GM12878 (cell line): ENCODE results near the gene NECTIN1. TPM values are rescaled to one million over a fixed set of nuclear protein-coding genes. Genes with fewer than 3 reads are reported as not detected.

ENCODE experiments used
- ATAC-seq: fragments of 200-7000 bp; cut with Tn5 transposase; 3 replicates; pipeline ENCODE4 v1.9.1; 2020; ENCODE audit warnings: mild to moderate bottlenecking, moderate library complexity
- BruUV-seq: library from RNA; stranded (reverse); fragments of 400-500 nt; replicated peaks from 2 replicates; lab custom pipeline; 2021; lab: Mats Ljungman, UMichigan
- CTCF ChIA-PET: fragments of 300-600 bp; sonication (Branson Sonifier 250); formaldehyde crosslinking; extraction: SDS; loops from one replicate; lab custom pipeline; 2021; ENCODE audit warnings: inconsistent platforms; lab: Yijun Ruan, JAX
- POLR2A ChIA-PET: fragments of 350-600 bp; formaldehyde crosslinking; extraction: SDS; loops from one replicate; lab custom pipeline; 2021; ENCODE audit warnings: inconsistent platforms; lab: Charles Lee
- RAD21 ChIA-PET: fragments of 300-600 bp; sonication (Branson Sonifier 250); formaldehyde crosslinking; loops from one replicate; lab custom pipeline; 2023; ENCODE audit warnings: antibody characterized with exemption; ENCODE audit not compliant: unreplicated experiment; lab: Charles Lee
- SMC1A ChIA-PET: fragments of 300-600 bp; sonication (Branson Sonifier 250); formaldehyde crosslinking; loops from one replicate; lab custom pipeline; 2023; ENCODE audit not compliant: unreplicated experiment, uncharacterized antibody; lab: Charles Lee
- DNase-seq: peaks from one replicate; pipeline ENCODE4 v3.0.0-alpha.2; 2011; ENCODE audit warnings: low read depth, low spot score
- FAIRE-seq: peaks from 3 replicates; lab custom pipeline; 2011; peaks lifted over from hg19 to GRCh38; lab: Jason Lieb, UNC
- H2AFZ ChIP-seq: 2 replicates; pipeline ENCODE4 v1.6.0; 2011; ENCODE audit warnings: low read depth, low read length, control low read depth; ENCODE audit not compliant: control insufficient read depth
- H3K27ac ChIP-seq: 2 replicates; pipeline ENCODE4 v1.5.1; 2011; ENCODE audit warnings: control low read depth; ENCODE audit not compliant: control insufficient read depth, insufficient read depth
- H3K27me3 ChIP-seq, 2 experiments: replicated peaks in 1 of 2; 2 replicates each; pipeline versions ENCODE4 v1.6.0 to v1.6.1; 2011; ENCODE audit warnings: low read length in 1 of 2; ENCODE audit not compliant: control insufficient read depth in 2 of 2, insufficient read depth in 2 of 2
- H3K36me3 ChIP-seq, 2 experiments: 2 replicates each; pipeline ENCODE4 v1.5.1; 2011; ENCODE audit warnings: low read length in 1 of 2; ENCODE audit not compliant: control insufficient read depth in 2 of 2, insufficient read depth in 2 of 2
- H3K4me1 ChIP-seq: 2 replicates; pipeline ENCODE4 v1.6.1; 2011; ENCODE audit warnings: mild to moderate bottlenecking, low read length, moderate library complexity, mixed read lengths; ENCODE audit not compliant: control insufficient read depth, insufficient read depth
- H3K4me2 ChIP-seq: 2 replicates; pipeline ENCODE4 v1.6.0; 2011; ENCODE audit warnings: control low read depth; ENCODE audit not compliant: control insufficient read depth, insufficient read depth
- H3K4me3 ChIP-seq: fragments of 200-600 bp; sonication (generic); 2 replicates; pipeline ENCODE4 v1.5.1; 2016
- H3K79me2 ChIP-seq: 2 replicates; pipeline ENCODE4 v1.6.0; 2011; ENCODE audit warnings: low read length; ENCODE audit not compliant: control insufficient read depth, insufficient read depth
- H3K9ac ChIP-seq: 2 replicates; pipeline ENCODE4 v1.8.0; 2011; ENCODE audit warnings: low read length, control low read depth, mixed read lengths; ENCODE audit not compliant: control insufficient read depth, insufficient read depth
- H3K9me3 ChIP-seq: replicated peaks from 3 replicates; pipeline ENCODE4 v1.5.1; 2011; ENCODE audit warnings: mild to moderate bottlenecking, low read length; ENCODE audit not compliant: control insufficient read depth, insufficient read depth
- H4K20me1 ChIP-seq: 2 replicates; pipeline ENCODE4 v1.6.0; 2011; ENCODE audit not compliant: control insufficient read depth, insufficient read depth
- KLF5 ChIP-seq: fragments of 450-650 bp; IDR thresholded peaks from 2 replicates; pipeline ENCODE4 v1.6.1; 2014; ENCODE audit warnings: mild to moderate bottlenecking; ENCODE audit not compliant: partially characterized antibody
- ZNF592 ChIP-seq: fragments of 450-650 bp; IDR thresholded peaks from 2 replicates; pipeline ENCODE4 v1.6.1; 2017; ENCODE audit warnings: mild to moderate bottlenecking, moderate library complexity
- WGBS: methylation state at CpG from one replicate; pipeline ENCODE4 v1.1.6; 2016; ENCODE audit warnings: low lambda C conversion rate; ENCODE audit not compliant: insufficient replicate concordance, insufficient coverage; ENCODE audit errors: missing lambda C conversion rate; 5-methylcytosine and 5-hydroxymethylcytosine counted together
- in situ Hi-C: fragments of 300-500 bp; cut with MboI; formaldehyde crosslinking; loops from 9 replicates; pipeline ENCODE4 v1.14.3; 2018; ENCODE audit warnings: mixed read lengths
- intact Hi-C: fragments of 100-400 bp; cut with micrococcal nuclease; formaldehyde crosslinking; loops from one replicate; pipeline ENCODE4 v1.14.2; 2022; ENCODE audit not compliant: unreplicated experiment
- polyA plus RNA-seq, 11 experiments: library from polyadenylated mRNA; depleted of rRNA in 4 of 11; unstranded in 6 of 11; stranded (reverse) in 5 of 11; fragments of >200 nt; fragmentation: Nextera tagmentation in 4 of 11; fragmentation: Illumina TruSeq in 1 of 11; extraction: Ambion mirVana in 4 of 11; extraction: Trizol in 1 of 11; gene quantifications; 1 replicate in 1 of 11; 2 replicates in 10 of 11; pipeline versions ENCODE4 v1.2.1 to v1.2.3, GENCODE V29; 2011 to 2016; ENCODE audit warnings: inconsistent platforms in 2 of 11, missing spikeins in 2 of 11, low read depth in 1 of 11
- total RNA-seq, 4 experiments: library from RNA; depleted of rRNA in 3 of 4; stranded (reverse); fragments of >200 nt in 3 of 4; fragmentation: Illumina TruSeq in 1 of 4; extraction: Trizol in 1 of 4; gene quantifications; 2 replicates each; pipeline versions ENCODE4 v1.2.1 to v1.2.3, GENCODE V29; 2013 to 2021

Gene NECTIN1
- total and polyA plus RNA-seq, 10 of the 15 experiments (the other 5 are each of a cell fraction or from before 2014, with no cell fraction given) = 0.97 to 9.2 (median 2.3) TPM

GRCh38 chr11:119629834-119630624, 99.0 kb downstream of the NECTIN1 start:
- no peak overlapping the region for H3K9ac ChIP-seq
- H3K4me1 ChIP-seq = no peaks in the 10 kb centered on the region
- no peaks in the 10 kb centered on the region for H3K36me3 ChIP-seq
- ChIA-PET CTCF (interaction anchor here (1.7 kb wide), 1 partner anchor 12 kb away, joined by 8 read pairs; no protein-coding TSS in a partner anchor), SMC1A (interaction anchor here (0.6 kb wide), 1 partner anchor 467 kb away, joined by 3 read pairs; no protein-coding TSS in a partner anchor)
- H3K79me2 ChIP-seq = no peaks in the 10 kb centered on the region
- TF ChIP-seq KLF5 (no peak), ZNF592 (no peak)
- TF ChIP-seq, all 136 proteins: peak for 0
- no TSS peak for BruUV-seq
- no peak for DNase-seq
- POLR2A ChIA-PET = no interaction called here
- no peak overlapping the region for H2AFZ ChIP-seq
- no peak for FAIRE-seq
- no peak overlapping the region for H3K27ac ChIP-seq
- H3K27me3 ChIP-seq = peaks cover 0 to 3% of the 10 kb centered on the region in 2 experiments; a peak in 3 of 4 replicates
- no peaks in the 10 kb centered on the region for H4K20me1 ChIP-seq
- H3K4me3 ChIP-seq = no peak overlapping the region
- H3K9me3 ChIP-seq = no peaks in the 10 kb centered on the region
- RAD21 ChIA-PET = no interaction called here
- in situ Hi-C loops = no loop called here
- H3K4me2 ChIP-seq = no peak overlapping the region
- ATAC-seq = no peak
- intact Hi-C loops = no loop called here
- WGBS = 51% methylated on average over 8 of the region's 8 CpGs
